Inferior parietal cortex (tissue), 1 donor: ENCODE data around the gene MAP2K6.
"Not testable (repeated sequence)": the region's sequence is repeated elsewhere in the genome, so short reads cannot be mapped to it uniquely, and the experiment has no call there.

ENCODE experiments used
- DNase-seq: peaks from one replicate; pipeline ENCODE4 v3.0.0-alpha.2; 2016; ENCODE audit errors: extremely low spot score

Gene MAP2K6

DNA sequence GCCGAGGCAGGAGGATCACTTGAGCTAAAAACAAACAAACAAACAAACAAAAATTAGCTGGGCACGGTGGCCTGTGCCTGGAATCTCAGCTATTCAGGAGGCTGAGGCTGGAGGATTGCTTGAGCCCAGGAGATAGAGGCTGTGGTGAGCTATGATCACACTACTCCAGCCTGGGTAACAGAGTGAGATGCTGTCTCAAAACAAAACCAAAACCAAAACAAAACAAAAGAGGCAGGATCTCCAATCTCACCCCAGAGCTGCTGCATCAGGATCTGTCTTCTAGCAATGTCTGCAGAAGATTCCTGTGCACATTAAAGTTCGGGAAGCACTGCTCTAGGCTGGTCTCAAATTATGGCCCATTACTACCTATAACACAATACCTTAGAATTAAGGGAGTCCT is 43.1 kb downstream of the MAP2K6 start:
- no peak for DNase-seq

DNA sequence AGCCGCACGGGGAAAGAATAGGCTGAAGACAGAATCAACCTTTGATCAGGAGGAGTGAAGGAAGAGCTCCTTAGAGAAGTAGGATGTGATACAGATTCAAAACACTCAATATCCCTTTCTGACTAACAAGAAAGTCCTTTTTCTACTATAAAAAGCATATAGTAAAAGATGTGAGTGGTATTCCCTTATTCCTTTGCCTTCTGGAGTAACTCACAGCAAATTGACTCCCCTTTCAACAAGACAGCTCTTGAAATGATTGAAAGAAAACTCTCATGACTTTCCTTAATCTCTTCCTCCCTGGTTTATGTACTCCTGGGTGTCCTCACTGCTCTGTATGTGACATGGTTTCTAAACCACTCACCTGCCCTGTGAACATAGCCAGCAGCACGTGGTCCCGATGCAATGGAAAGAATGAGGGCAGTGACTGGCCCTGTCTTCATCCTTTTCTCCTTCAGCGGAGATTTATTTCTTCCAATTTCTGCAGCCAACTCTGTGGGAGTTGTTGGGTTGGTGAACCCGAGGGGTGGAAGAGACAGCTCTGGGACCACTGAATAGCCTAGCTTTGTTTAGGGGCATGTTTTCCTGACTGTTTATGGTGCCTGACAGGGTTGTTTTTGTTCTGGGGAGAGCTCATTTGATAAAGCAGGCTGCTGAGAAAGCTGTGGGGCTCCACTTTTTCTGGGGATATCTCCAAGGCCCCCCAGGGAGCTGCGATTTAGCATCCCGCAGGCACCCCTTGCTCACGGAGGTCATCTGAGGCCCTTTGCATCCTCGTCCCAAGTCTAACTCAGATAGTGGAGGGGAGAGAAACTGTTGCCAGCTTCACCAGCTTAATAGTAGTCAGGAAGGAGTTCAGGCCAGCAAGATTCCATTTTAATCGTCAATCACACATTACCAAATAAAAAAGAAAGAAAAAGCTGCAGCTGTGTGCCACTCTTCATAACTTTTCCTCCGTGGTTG is 46.7 kb downstream of the MAP2K6 start:
- no peak for DNase-seq

DNA sequence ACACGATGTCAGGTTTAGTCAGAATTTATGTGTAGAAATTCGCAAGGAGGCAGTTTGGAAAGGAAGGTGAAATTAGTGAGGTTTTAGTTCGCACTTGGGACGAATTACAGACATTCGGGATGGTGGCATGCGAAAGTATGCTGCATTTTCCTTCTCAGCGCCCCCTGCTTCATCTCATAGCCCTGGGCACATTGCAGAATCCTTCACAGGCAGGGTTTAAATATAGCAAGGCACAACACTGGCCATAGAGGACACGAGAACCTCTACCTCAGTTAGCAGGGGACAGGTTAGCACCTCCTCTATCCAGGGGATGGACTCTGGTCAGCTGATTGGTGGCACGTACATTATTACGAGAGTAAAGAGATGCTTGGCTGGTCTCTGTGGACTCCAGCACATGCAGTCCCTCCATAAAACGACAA is 47.5 kb downstream of the MAP2K6 start:
- no peak for DNase-seq

DNA sequence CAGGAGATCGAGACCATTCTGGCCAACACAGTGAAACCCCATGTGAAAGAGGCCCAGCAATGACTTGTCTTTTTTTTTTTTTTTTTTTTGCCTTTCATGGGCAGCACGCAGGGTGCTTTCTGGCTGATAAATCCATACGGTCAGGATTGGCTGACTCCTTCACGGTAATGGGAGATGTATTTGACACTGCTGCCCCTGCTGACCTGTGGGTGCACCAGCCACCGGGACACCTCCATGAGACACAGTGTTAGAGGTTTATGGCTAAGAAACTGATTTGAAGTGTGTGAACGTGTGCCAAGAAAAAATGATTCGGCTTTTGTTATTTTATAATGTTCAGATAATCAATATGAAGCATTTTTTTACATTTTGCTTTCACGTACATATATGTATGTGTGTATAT is 48.4 kb downstream of the MAP2K6 start:
- no peak for DNase-seq

DNA sequence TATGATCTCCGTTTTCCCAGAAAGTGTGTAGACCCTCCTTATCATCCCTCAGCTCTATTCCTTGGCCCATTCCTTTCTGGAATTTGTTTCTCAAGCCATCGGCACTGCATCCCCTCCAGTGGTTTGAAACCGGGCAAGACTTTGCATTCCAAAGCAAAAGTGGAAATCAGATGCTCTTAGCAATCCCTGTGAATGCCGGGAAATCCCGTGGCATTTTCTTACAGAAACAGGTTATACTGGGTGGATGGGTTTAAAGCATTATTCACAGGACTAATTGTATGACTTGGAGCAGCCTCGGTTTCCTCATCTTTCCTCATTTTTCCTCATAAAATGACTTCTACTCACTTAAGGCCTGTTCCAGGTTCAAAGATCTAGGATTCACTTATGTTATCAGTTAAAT is 52.0 kb downstream of the MAP2K6 start:
- no peak for DNase-seq

DNA sequence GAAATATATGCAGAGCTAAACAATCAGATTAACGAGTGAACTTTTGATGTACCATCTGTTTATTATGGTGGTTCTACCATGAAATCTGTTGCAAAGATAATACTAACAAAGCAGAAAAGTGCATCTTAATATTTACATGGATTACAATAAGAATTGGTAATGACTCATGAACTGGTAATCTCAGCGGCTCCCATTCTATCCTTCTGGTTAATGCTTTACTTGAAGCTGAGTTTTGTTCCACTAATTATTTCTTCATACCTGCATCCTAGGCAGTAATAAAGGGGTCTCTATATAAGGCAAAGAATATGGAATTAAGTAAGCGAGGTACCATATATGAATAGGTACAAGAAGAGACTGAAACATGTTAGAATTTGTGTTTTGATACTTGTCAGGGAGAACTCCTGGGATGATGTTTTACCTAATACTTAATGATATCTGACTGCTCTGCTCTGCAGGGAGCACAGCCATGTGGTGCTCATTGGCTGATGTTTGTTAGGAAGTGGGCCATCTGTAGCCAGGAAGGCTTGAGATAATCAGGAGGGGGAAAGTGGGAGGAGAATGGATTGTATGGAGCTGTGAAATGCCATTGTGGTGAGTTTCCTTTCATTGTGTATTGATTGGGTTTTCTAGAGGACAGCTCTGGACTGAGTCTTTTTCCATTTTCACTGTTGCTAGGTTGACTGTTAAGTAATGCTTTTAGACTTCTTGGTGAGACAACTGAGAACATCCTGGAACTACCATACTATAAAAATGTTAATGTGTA is 52.6 kb downstream of the MAP2K6 start:
- no peak for DNase-seq

DNA sequence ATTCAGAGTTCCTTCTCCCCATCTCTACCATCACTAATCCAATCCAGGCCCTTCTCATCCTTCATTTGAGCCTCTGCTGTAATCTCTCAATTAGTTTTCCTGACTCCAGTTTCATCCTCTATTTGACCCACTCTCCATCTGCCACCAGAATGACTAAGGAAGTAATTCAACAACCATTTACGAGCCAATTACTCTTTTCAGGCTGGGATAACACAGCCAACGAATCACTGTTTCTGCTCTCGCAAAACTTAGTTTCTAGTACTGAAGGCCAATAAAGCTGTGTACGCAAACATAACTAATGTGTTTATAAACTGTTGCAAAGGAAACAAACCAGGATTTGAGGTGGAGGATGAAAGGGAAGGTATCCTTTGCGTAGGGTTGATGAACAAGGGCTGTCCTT is 53.7 kb downstream of the MAP2K6 start:
- no peak for DNase-seq

DNA sequence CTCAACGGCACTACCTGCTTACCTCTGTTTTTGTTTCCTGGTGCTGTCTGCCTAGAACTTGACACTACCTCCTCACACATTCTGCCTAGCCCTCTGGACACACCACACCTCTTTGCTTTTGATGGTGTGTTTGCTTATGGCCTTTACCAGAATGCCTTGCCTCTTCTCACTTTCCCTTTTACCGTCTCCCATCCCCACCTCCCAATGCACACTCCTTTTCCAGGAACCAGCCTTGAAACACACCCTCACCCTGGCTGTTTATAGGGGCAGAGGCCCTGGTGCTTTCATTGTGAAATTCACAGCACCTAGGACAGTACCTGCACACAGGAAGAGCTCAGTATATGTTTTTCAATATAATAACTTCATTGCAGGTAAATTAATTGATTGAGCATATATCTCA is 56.2 kb downstream of the MAP2K6 start:
- DNase-seq = no peak

DNA sequence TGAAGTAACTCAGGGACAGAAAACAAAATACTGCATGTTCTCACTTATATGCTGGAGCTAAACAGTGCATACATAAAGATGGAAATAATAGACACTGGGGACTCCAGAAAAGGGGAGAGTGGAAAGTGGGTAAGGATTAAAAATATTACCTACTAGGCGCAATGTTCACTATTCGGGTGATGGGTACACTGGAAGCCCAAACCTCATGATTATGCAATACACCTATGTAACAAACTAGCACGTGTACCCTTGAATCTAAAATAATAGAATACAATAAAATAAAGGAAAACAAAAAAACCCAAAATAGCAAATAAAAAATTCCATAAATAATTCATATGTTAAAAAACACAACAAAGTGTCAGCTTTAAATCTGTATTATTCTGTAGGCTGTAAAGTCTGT is 56.9 kb downstream of the MAP2K6 start:
- DNase-seq = no peak

DNA sequence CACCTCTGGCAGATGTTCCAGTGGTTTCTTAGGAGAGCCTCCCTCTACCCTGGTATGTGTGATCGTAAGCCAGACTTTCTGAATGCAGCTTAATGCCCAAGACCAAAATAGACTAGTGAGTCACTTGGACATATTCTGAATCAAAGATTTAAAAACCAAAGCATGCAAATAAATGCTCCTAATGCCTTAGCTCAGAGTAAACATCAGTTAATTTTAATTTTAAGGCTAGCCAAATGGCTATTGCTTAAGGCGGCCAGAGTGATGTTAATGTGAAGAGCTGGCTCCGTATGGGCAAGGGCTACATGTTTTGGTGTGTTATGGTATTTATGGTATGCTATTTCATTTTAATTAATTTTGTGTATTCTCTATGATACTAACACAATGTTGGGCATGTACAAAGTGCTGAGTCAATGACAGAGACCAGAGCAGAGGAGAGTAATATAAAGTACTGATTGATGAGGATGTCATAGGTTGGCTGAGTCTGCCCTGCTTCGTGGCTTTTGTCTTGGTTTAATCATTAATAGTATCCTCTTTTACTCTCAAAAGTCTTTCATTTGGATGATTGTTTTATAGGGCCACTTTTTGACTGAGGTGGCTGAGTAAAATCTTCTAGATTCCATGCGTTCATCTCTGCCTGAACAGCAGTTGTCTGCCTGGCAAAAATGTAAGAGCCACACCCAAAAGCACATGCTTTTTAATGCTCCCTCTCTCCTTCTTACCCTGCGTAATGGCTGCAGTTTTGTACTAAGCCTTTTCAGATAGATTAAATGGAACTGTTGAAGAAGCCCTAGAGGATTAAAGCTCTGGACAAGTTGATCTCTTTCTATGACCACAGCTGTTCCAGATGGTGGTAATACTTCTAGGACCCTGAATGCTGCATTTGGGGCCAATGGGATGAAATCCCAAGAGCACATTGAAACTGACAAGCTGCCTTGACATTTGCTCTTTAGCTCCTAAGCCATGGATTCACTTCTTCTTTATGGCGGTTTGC is 59.6 kb downstream of the MAP2K6 start:
- no peak for DNase-seq

DNA sequence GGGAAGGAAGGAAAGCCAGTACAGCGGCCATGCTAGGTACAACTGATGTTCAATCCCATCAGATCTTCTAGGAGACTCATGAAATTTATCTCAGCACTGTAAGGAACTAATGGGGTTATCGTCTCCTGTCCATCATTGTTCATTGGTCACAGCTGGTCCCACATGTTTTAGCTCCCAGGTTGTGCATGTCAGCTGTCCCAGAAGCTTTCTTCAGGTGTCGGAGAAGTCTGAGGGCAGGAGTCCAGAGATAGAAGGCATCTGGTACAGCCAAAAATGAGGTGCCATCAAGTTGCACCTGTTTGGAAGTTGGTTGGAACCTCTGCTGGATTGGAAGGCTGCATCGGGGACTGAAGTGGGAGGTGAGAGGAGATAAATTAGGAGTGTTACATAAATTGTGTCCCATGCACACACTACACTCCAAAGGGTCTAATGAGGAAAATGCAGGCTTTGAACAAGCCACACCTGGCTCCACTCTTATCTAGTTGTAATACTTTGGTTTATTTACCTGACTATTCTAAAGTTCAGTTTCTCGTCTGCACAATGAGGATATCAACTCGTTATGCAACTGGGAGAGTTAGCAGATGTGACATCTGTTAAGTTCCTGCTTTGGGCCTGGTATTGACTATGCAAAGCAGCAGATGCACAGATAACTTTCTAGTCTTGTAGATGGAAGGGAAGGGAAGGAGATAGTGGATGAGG is 62.9 kb downstream of the MAP2K6 start:
- no peak for DNase-seq

DNA sequence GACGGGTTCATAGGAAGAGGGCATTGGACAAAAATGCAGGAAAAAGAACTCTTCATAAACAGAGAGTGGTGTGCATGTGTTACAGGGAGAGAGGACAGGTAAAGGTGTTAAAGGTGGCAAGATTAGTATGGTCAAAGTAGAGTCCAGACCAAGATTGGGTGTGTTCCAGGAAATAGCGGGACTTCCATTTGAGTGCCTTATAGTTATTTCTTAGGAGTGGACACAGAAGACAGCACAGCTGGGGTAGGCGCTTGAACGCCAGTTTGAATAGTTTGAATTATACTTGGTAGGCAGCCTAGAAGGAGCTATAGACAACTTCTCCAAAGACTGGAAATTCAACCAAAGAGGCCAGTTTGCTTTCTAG is 63.4 kb downstream of the MAP2K6 start:
- DNase-seq = no peak

DNA sequence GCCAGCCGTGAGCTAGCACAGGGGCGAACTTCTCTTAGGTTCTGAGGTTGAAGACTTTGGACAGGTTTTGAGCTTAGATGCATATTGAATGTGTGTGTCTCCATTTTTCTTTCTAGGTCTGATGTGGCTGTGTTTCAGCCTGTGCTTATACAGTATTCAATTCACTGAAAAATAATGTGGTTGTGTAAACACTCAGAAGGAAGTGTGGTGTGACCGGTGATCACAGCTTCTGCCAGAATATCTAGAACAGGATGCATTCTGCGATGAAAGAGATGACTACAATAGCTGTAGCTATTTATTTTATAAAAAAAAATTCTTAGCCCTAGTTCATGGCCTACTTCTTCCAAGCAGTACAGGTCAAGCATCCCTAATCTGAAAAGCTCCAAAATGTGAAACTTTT is 64.4 kb downstream of the MAP2K6 start:
- DNase-seq = no peak

DNA sequence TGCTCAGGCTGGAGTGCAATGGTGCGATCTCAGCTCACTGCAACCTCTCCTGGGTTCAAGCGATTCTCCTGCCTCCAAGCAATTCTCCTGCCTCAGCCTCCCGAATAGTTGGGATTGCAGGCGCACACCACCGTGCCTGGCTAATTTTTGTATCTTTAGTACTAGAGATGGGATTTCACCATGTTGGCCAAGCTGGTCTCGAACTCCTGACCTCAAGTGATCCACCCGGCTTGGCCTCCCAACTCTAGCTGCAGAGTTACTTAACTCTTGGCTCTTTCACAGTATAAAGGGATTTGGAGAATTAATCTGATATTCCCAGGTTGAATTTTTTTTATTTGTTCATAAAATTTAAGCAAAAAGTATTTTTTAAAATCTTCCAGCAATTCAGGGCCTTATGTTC is 65.3 kb downstream of the MAP2K6 start:
- not testable (repeated sequence) for DNase-seq

DNA sequence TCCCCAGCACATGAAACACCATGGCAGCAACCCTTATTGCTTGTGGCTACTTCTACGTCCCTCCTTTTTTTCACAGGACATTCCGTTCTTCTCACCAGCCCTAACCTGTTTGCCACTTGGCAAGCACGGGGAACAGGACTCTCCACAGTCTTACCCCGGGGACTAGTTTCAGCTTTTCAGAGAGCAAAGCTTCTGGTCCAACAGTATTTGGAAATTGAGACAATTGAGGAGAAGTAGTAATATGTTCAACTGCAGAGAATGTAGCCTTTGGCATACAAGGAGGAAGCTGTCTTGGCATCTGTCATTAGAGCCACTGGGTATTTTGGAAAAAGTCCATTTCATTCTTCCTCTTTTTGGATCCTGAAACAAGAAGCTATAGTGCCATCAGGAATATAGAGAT is 65.7 kb downstream of the MAP2K6 start:
- DNase-seq = no peak

DNA sequence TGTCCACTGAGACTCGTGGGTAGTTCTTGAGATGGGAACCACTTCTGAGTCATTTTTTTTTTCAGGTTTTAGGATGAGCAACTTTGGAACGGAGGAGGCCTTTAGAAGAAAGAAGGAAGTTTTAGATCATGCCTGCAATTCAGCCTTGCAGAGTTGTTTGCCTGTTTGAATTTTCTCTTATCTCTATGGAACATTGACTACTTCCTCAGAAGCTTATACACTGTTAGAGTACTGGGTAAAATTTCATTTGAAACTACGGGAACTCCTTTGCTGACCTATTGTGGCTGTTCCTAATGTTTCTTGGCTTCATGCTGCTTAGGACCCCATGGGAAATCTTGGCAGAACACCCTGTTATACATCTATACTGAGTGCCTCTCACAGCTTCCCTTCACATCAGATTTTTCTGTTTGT is 70.8 kb downstream of the MAP2K6 start:
- DNase-seq = no peak

DNA sequence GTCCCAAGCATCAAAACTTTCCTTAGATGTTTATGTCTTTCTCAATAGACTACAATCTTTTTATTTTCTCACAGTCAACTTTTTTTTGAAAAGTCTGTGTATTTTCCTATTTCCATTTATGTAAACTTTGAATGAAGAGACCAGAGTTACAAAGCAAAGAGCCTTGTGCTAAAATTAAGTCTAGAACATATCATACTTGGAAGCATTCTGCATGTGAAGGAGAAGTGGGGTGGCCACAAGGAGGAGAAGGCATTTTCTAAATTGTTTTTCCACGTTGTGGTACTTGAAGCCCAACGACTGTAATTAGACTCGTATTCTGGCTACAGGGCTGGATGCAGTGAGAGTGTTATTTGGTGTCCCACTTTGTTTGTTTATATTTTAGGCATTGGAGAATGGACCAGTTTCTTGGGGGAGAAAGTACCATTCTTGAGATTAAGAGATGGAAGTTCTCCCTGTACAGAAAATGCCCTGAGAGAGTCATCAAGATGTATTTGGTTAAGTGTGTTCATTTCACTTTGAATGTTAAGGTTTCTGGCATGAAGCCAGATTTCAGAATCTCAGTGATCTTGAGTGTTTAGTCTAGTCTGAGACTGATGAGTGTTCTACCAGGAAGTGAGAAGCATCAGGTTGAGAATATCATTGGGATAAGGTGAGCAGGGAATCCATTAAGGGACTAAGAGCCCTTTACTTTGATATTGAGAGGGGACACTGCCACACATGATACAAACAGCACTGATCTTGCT is 71.6 kb downstream of the MAP2K6 start:
- DNase-seq = no peak

DNA sequence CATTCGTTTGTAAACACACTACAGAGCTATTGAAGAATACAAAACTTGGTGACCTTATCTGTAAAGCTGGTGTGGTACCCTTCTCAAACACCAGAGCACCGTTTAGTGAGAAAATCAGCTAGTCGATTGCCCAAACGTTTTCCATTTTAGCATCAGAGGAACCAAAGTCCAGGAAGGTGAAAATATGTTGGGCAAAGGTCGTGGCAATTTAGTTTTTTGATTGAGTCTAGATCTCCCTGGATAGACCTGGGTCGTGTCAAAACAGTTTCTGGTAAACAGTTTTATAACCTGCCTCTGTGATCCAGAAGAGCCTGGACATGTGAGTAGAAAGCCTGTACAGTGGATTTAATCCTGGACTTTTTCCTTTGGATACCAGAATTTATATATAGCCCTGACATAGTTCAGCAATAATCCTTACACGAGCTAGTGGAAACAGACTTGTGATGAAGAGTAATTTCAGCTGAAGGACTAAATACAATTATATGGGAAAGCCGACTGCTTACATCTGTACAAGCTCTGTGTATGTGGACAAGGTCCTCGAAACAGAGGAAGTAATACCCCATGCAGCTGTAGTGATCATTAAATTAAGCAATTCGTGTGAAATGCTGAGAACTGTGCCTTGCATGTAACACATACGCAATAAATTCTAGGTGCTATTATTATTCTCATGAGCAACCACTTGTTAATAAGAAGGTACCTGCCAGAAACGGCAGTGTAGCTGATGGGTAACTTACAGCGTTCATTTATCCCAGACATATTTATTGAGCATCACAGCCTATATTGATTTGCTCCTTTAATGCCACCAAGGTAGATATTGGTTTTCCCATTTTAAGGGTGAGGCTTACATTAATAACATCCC is 72.5 kb downstream of the MAP2K6 start:
- no peak for DNase-seq

DNA sequence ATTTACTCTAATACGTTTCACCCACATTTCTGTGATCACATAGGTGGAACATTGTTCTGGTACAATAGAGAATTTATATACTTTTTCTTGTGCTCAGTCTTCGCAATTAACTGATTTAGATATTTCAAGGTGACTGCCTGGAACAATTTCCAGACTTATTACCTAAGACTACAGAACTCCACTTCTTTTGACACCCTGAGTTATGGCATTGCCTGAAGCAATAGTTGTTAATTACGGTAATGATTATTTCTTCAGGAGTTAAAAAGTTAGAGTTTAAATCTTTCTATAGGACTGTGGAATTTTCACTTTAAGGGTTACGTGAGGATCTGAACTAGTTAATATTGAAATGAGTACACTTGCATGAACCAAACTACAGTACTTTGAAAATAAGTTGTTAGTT is 74.8 kb downstream of the MAP2K6 start:
- DNase-seq = no peak
